WI38 (cell line): ENCODE results near the gene SLC16A8.

Experiments
- H3K4me3 ChIP-seq: 2 replicates; pipeline ENCODE4 v1.5.1; 2011; ENCODE audit warnings: low read depth, mild to moderate bottlenecking, control low read depth, low read length
- TF ChIP-seq, protein P1 (sequence below): IDR thresholded peaks from 2 replicates; pipeline ENCODE4 v1.5.1; 2012; ENCODE audit warnings: low read depth, mild to moderate bottlenecking, control low read depth, low read length

The SLC16A8 gene

DNA sequence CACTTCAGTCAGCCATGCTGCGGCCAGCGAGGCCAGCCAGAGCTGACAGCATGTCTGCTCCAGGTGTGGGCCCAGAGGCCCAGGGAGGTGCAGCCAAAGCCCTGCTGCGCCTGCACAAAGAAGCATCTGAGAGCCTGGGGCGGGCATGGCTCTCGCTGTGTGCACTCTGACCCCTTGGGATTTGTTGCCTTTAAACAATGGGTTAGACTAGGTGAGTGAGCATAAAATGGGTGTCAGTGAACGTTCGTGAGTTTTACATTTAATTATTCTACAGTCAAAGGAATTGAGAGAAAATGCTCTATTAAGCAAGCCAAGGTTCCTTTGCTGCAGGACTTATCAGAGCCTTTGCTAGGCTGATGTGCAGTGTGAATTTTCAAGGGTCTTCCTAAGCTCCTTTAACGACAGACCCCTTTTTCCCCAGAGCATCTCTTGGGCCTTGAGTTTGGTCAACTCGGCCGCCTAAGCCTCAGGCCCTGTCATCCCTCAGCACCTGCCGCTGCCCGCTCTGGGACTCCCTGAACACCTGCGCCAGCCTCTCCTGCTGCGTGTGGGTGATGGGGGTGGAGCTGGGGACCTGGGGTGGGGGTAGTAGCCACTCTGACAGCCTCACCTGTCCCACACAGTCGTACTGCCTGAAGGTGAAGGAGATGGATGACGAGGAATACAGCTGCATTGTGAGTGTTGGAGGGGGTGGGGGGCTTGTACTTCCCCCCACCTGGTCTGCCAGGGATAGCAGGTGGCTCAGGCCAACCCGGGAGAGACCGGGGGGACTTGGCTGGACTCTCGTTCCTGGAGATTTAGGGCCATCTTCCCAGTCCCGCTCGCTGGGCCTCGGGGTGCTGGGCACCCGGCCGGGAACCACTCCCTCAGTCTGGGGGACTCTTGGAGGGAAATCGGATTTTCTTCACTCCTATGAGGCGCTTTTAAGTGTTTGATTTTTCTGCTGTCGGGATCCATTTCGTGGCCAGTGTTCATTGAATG lies 10.5 kb downstream of the SLC16A8 start:
- no peak overlapping the region for H3K4me3 ChIP-seq
- TF ChIP-seq, protein P1, sequence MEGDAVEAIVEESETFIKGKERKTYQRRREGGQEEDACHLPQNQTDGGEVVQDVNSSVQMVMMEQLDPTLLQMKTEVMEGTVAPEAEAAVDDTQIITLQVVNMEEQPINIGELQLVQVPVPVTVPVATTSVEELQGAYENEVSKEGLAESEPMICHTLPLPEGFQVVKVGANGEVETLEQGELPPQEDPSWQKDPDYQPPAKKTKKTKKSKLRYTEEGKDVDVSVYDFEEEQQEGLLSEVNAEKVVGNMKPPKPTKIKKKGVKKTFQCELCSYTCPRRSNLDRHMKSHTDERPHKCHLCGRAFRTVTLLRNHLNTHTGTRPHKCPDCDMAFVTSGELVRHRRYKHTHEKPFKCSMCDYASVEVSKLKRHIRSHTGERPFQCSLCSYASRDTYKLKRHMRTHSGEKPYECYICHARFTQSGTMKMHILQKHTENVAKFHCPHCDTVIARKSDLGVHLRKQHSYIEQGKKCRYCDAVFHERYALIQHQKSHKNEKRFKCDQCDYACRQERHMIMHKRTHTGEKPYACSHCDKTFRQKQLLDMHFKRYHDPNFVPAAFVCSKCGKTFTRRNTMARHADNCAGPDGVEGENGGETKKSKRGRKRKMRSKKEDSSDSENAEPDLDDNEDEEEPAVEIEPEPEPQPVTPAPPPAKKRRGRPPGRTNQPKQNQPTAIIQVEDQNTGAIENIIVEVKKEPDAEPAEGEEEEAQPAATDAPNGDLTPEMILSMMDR: no peak

DNA sequence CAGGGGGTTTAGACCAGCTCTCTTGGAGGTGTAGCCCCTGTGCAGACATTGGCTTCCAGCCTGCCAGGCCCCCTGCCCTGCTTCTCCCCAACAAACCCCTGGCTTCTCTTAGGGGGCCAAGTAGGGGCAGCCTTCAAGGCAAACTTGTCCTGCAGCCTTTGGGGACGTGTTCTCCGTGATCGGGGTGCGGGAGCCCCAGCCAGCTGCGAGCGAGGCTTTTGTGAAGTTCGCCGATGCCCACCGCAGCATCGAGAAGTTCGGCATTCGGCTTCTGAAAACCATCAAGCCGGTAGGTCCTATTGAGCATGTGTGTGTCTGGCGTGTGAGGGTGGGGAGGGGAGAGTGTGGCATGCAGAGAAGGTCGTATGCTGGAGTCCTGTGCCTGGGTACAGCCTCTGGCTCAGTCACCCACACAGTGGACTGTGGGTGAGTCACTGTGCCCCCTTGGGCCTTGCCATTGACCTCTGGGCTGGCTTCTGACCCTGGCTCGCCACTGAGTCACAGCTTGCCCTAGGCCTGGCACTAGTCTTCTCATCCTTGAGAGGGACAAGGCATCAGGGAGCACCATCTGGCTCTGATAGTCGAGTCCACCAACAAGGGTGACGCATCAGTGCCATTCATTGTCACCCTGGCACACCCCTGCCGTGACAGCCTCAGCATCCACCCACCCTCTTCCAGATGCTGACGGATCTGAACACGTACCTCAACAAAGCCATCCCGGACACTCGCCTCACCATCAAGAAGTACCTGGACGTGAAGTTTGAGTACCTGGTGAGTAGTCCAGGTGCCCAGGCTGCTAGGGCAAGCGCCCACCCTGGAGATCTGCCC lies 11.4 kb downstream of the SLC16A8 start:
- TF ChIP-seq, protein P1: no peak
- H3K4me3 ChIP-seq: no peak overlapping the region

DNA sequence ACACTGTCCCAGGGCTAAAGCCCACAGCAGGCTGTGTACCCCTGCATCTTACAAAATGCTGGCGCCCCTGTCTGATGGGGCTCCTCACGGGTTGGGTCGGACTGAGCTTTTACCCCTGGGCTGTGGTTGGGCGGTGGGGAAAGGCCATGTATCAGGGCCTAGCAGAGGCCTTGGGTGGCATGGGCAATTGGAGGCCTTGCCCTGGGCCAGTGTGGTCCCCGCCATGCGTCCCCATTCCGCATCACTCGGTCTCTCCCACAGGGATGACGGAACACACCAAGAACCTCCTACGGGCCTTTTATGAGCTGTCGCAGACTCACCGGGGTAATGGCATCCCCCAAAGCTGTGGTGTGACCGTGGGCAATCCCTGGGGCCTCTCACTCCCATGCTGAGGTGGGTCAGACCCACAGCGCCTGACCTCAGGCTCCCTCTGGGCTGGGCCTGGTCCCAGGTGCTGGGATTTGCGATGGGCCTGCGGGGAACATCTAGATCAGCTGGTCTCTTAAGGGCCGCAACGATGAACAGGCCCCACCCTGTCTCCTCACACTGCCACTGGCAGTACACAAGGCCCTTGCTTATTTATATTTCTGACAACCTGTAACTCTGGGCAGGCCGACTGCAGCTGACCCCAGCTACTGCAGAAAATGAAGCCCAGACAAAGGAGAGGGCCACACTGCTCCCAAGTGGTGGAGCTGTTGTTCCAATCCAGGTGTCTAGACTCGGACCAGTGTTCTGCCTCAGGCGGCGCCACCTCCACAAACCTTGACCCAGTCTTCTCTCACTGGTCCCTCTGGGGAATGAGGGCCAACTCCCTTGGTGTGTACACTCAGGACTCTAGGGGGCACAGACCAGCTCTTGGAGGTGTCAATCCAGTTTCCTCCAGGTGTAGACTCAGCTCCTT lies 12.3 kb downstream of the SLC16A8 start:
- TF ChIP-seq, protein P1: no peak
- no peak overlapping the region for H3K4me3 ChIP-seq

DNA sequence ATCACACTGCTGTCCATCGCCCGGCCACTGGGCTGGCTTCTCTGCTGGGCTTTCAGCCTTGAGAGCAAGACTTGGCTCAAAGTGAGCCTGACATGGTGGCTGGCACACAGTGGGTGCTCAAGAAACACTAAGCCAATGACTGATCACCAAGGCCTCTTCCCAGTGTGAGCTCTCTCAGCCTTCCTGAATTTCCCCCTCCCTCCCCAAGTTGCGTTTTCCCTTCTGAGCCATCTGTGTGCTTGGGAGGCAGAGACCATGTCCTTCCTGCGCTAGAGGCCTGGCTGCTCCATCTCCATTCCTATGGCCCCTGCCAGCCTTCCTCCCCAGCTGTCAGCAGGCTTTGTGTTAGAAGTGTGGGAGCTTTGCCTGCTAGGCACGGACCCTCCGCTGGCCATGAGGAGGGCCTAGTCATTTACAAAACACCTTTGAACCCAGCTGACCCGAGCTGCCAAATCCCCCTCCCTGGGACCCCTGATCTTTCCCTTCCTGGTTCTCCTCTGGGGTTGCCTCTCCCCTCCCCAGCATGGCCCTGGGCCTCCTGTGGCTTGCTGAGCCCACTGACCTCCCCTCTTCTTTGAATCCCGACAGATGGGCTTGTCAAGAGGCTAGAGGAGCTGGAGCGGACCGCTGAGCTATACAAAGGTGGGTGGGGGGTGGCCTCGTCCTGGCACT lies 13.6 kb downstream of the SLC16A8 start:
- TF ChIP-seq, protein P1: no peak
- no peak overlapping the region for H3K4me3 ChIP-seq

DNA sequence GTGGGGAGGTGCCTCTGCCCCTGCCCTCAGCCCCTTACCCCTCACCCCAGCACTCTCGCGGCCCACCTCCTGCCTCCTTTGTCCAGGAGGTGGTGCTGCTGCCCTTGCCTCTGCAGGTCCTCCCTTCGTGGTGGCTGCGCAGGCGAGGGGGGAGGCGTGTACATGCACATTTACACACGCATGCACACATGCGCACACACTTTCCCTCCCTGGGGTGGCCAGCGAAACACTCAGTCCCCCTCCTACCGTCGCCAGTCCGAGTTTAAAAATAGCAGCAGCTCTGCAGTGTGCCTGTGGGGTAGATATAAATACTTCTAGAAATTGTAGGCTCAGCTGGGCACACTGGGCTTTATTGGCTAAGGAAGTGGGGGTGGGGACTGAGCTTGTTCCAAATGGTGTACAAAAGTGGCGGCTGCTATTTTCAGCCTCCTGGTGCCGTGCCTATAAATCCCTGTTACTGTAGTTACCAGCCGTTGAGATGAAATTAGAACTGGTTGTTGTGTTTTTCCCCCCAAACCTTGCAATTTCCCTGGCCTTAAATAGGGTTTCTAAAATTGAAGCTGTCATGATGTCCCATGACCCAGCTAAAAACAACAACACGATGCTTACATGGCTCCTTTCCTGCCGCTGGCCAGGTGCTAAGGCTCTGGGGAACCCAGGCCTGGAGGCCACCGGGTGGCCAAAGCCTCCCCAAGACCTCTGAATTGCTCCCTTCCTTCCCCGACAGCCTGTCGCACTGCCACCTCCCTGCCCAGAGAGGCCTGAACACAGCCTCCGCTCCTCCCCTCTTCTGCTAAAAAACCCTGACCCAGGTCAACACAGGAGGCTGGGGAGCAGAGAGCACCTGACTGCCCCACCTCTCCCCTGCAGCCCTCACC lies 14.4 kb downstream of the SLC16A8 start:
- TF ChIP-seq, protein P1: peak; percentile 43
- no peak overlapping the region for H3K4me3 ChIP-seq
